GM12872 (cell line): ENCODE results near the gene GABRD.

Experiments
- CTCF ChIP-seq: IDR thresholded peaks from 3 replicates; pipeline ENCODE4 v1.5.1; 2011; ENCODE audit warnings: low read depth, mild to moderate bottlenecking, low read length, moderate library complexity; ENCODE audit not compliant: insufficient read depth

Gene GABRD

DNA sequence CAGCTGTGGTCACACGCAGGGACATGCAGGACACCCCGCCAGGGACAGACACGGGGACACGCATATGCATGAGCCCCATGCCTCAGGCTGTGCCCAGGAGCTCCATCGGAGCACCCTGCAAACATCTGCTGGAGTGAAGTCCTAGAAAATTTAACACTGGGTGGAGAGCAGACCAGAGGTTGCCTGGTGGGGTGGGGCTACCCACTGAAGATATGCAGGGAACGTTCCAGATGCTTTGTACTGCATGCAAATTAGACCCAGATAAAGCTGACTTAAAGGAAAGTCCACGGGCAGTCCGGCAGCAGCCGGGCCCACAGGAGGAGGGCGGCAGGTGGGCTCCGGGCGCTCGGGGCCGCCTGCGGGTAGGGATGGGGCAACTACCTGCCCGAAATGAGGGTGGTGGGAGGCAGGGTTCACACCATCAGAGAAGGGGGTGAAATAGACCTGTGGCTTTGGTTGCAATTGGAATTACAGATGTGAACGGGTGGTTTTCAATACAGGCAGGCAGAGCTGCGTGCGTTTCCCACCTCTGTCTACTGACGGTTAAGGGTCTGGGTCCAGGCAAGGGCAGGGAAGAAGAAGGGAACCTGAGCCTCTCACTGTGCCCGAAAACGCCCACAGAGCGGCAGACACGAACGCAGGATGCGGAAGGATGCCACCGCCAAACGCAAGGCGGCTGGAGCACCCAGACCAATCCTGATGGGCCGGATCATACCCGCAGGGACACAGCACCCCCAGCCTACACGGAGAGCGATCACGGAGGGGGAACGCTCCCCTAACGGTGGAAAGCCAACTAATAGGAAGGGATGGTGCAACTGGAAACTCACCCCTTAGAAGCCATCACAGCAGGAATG is 36.5 kb upstream of the GABRD start:
- TF ChIP-seq CTCF, result no peak

DNA sequence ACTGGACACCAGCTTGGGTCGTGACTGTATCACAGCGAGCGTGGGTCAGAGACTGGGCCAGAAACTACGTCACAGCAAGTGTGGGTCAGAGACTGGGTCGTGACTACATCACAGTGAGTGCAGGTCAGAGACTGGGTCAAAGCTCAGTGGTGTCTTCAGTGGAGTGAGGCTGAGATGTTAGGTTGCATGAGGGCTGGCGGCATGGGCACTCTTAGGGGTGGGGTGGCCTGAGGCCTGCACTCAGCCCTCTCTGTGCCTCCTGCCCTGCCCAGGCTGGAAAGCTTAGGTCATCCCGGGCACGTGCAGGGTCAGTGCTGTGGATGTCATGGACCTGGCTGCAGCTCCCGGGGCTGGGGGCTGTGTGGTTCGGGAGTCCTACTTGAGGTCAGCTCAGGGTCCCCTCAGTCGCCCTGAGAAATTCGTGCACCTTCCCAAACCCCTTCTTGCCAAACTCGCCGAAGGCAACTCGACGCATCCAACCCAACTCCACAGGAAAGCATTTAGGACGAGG is 34.5 kb upstream of the GABRD start:
- no peak for TF ChIP-seq CTCF

DNA sequence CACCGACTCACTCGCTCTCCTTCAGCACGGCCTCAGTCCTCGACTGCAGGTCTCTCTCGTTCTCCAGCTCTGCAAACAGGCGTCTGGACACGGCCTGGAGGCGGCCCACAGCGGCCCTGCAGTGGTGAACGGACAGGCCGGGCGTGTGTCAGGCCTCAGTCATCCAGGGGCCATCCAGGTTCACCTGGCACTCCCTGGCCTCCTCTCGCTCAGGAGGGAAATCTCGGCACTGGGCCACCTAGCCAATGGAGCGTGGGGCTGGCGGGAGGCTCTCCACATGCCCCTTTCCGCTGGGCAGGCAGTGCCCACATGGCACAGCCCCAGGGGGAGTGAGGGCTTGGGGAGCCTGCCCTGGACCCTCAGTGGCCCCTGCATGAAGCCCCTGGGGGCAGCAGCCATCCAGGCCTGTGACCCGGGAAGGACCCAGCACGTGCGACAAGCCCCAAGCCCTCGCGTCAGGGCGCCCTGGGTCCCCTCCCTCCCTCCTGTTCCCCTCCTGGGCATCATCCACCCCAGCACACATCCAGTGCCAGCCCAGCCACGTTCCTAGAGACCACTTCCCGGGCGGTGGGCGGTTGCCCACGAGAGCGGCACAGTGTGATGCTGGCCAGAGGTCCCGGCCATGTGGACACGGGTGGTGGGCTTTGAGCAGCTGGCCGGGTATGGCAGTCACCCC is 33.6 kb upstream of the GABRD start:
- no peak for TF ChIP-seq CTCF

DNA sequence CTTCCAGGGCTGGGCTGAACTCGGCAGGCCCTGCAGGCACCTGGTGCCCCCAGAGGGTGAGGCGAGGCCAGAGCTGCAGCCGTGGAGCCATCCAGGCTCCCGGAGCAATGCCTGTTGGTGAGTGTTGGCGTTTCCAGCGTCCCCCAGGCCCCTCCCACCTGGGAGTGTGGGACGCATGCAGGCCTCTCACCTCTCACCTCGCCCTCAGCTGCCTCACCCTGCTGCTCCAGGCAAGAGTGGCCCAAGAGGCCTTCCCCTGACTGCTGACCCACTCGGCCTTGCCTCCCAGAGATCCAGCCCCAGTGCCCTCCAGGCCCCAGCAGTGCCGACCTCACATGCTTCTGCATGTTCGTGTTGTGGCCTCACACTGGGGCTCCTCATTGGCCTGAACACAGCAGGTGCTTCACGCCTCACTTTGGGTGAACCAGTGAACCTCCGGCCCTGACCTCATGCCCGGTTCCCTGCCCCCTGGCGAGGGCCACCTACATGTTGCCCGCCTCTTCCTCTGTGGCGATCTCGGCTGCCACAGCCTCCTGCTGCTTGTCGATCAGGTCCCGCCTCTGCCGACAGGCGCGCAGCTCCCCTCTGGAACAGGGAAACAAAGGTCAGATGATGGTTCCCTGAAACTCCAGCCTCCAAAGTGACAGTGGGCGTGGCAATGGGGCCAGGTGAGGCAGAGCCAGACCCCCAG is 32.5 kb upstream of the GABRD start:
- TF ChIP-seq CTCF, result no peak

DNA sequence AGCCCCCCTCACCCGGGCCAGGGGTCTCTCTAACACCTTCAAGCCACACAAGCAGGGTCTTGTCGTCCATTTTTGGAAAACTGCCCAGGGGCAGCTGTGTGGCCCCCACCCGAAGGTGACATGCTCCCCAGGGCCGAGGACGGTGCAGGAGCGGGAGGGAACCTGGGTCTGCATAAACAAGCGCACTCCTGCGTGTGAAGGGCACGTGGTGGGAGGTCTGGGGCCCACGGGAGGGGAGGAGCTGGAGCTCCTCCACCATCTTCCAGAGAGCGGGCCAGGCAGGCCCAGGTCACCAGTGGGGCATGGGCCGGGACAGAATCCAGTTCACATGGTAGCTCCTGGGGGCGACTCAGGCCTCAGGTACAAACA is 32.0 kb upstream of the GABRD start:
- TF ChIP-seq CTCF, result no peak

DNA sequence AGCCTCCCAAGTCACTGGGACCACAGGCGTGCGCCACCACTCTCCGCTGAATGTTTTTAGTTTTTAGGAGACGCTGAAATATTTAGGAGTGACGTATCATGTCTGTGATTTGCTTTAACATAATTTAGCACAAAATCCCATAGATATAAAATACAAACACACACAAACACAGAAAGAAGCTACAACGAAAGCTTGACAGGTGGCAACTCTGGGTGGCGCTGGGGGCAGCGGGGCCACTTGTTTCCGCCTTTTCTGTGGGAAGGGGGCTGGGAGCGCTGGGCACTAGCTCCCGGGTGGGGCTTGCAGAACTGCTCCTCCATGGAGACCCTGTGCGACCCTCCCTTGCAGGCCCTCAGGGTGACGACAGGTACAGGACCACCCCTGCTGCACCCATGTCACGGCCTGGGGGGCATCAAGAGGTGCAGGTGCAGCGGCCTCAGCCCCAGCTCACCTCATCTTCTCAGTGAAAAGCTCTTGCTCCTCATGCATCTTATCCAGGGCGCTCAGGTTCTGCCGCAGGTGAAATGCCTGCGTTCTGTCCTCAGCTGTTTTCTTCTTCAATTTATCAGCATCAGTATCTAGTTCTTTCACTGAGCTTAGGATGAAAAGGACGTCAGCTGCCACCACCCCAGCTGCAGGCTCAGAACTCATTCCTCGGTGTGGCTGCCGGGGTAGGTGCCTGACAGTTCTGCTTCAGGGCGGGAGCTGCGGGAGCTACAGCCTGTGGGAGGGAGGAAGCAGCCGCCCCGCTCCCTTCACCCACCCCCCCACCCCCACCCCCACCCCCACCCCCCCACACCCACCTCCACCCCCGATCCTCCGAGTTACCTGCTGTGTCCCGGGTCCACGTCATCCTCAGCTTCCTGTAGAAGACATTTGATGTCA is 30.8 kb upstream of the GABRD start:
- TF ChIP-seq CTCF, result no peak
